GM23338 (cell line): Measurements from ENCODE around the gene TSC22D2. TPM values are rescaled to one million over a fixed set of nuclear protein-coding genes. Genes with fewer than 3 reads are reported as not detected.

Experiments
- ATAC-seq: fragments of 200-7000 bp; cut with Tn5 transposase; 3 replicates; pipeline ENCODE4 v1.9.1; 2020
- DNase-seq: peaks from one replicate; pipeline ENCODE4 v3.0.0-alpha.2; 2015; ENCODE audit warnings: low spot score
- H2AFZ ChIP-seq: fragments of 200-600 bp; sonication (generic); 2 replicates; pipeline ENCODE4 v1.8.0; 2016; ENCODE audit warnings: antibody characterized with exemption, mild to moderate bottlenecking, moderate library complexity
- H3F3A ChIP-seq: fragments of 200-600 bp; sonication (generic); replicated peaks from 2 replicates; pipeline ENCODE4 v1.8.0; 2017; ENCODE audit warnings: antibody characterized with exemption, mixed run types, low read depth
- H3K27ac ChIP-seq: fragments of 200-600 bp; sonication (generic); 2 replicates; pipeline ENCODE4 v1.6.1; 2016; ENCODE audit warnings: low read depth
- H3K27me3 ChIP-seq: fragments of 200-600 bp; sonication (generic); 2 replicates; pipeline ENCODE4 v1.8.0; 2016; ENCODE audit warnings: mild to moderate bottlenecking, mixed run types, moderate library complexity; ENCODE audit not compliant: insufficient read depth
- H3K36me3 ChIP-seq: fragments of 200-600 bp; sonication (generic); 2 replicates; pipeline ENCODE4 v1.8.0; 2016; ENCODE audit warnings: mild to moderate bottlenecking; ENCODE audit not compliant: insufficient read depth
- H3K4me1 ChIP-seq: fragments of 200-600 bp; sonication (generic); 2 replicates; pipeline ENCODE4 v1.8.0; 2016; ENCODE audit warnings: mild to moderate bottlenecking, moderate library complexity; ENCODE audit not compliant: insufficient read depth
- H3K4me2 ChIP-seq: fragments of 200-600 bp; sonication (generic); 2 replicates; pipeline ENCODE4 v1.7.1; 2017; ENCODE audit warnings: mixed run types
- H3K4me3 ChIP-seq: fragments of 200-600 bp; sonication (generic); 2 replicates; pipeline ENCODE4 v1.6.1; 2016; ENCODE audit warnings: mixed run types
- H3K79me2 ChIP-seq: fragments of 200-600 bp; sonication (generic); replicated peaks from 2 replicates; pipeline ENCODE4 v1.8.0; 2017; ENCODE audit warnings: mild to moderate bottlenecking; ENCODE audit not compliant: insufficient read depth
- H3K9me2 ChIP-seq: fragments of 200-600 bp; sonication (generic); 2 replicates; pipeline ENCODE4 v1.8.0; 2017; ENCODE audit not compliant: insufficient read depth
- H4K20me1 ChIP-seq: fragments of 200-600 bp; sonication (generic); replicated peaks from 2 replicates; pipeline ENCODE4 v1.8.0; 2017; ENCODE audit warnings: mild to moderate bottlenecking; ENCODE audit not compliant: insufficient read depth
- H3K27ac Mint-ChIP-seq: 2 replicates; pipeline ENCODE4 v1.8.0; 2020; ENCODE audit warnings: inconsistent platforms, mild to moderate bottlenecking, moderate library complexity, mixed read lengths
- H3K27me3 Mint-ChIP-seq: 3 replicates; pipeline ENCODE4 v1.8.0; 2022; ENCODE audit warnings: low read depth, mild to moderate bottlenecking, moderate library complexity, mixed read lengths, inconsistent platforms; ENCODE audit not compliant: insufficient read depth, poor library complexity
- H3K36me3 Mint-ChIP-seq: 3 replicates; pipeline ENCODE4 v1.8.0; 2021; ENCODE audit warnings: low read depth, mild to moderate bottlenecking, inconsistent platforms, moderate library complexity, mixed read lengths
- H3K4me1 Mint-ChIP-seq: 3 replicates; pipeline ENCODE4 v1.8.0; 2020; ENCODE audit warnings: mild to moderate bottlenecking, inconsistent platforms, mixed read lengths
- H3K4me3 Mint-ChIP-seq: 3 replicates; pipeline ENCODE4 v1.8.0; 2021; ENCODE audit warnings: moderate library complexity, mild to moderate bottlenecking, inconsistent platforms, mixed read lengths
- H3K9me3 Mint-ChIP-seq: 3 replicates; pipeline ENCODE4 v1.8.0; 2020; ENCODE audit warnings: moderate library complexity, mild to moderate bottlenecking, inconsistent platforms, mixed read lengths
- CREB1 ChIP-seq: fragments of 250-450 bp; sonication (Bioruptor Pico); IDR thresholded peaks from 2 replicates; pipeline ENCODE4 v1.5.0; 2020; ENCODE audit warnings: low read depth, mild to moderate bottlenecking, moderate library complexity
- ETS1 ChIP-seq: IDR thresholded peaks from 2 replicates; pipeline ENCODE4 v1.6.1; 2016; ENCODE audit warnings: antibody characterized with exemption
- EZH2 ChIP-seq: fragments of 200-600 bp; sonication (generic); IDR thresholded peaks from one replicate; pipeline ENCODE4 v1.8.0; 2017; ENCODE audit warnings: antibody characterized with exemption, mild to moderate bottlenecking, low read depth; ENCODE audit not compliant: unreplicated experiment
- EZH2phosphoT487 ChIP-seq: fragments of 200-600 bp; sonication (generic); IDR thresholded peaks from one replicate; pipeline ENCODE4 v1.8.1; 2018; ENCODE audit warnings: antibody characterized with exemption; ENCODE audit not compliant: unreplicated experiment
- NANOG ChIP-seq: IDR thresholded peaks from 2 replicates; pipeline ENCODE4 v1.6.1; 2016; ENCODE audit warnings: antibody characterized with exemption, borderline replicate concordance
- POLR2AphosphoS5 ChIP-seq: IDR thresholded peaks from 2 replicates; pipeline ENCODE4 v1.6.1; 2016; ENCODE audit warnings: antibody characterized with exemption, low read depth
- REST ChIP-seq: IDR thresholded peaks from one replicate; pipeline ENCODE4 v1.6.1; 2018; ENCODE audit warnings: antibody characterized with exemption; ENCODE audit not compliant: unreplicated experiment
- STAT1 ChIP-seq: IDR thresholded peaks from one replicate; pipeline ENCODE4 v1.6.1; 2016; ENCODE audit warnings: antibody characterized with exemption; ENCODE audit not compliant: unreplicated experiment
- ZNF114 ChIP-seq: fragments of 250-450 bp; sonication (Bioruptor Pico); IDR thresholded peaks from 2 replicates; pipeline ENCODE4 v1.5.0; 2020; ENCODE audit warnings: mild to moderate bottlenecking, moderate library complexity
- ZNF331 ChIP-seq: fragments of 250-450 bp; sonication (Bioruptor Pico); IDR thresholded peaks from 2 replicates; pipeline ENCODE4 v1.5.0; 2020; ENCODE audit warnings: low read depth, mild to moderate bottlenecking, moderate library complexity
- polyA plus RNA-seq: library from polyadenylated mRNA; unstranded; fragments of >200 nt; fragmentation: Nextera tagmentation; extraction: Ambion mirVana; gene quantifications from 2 replicates; pipeline ENCODE4 v1.2.1, GENCODE V29; 2016
- total RNA-seq: library from RNA; depleted of rRNA; stranded (reverse); fragments of >200 nt; shearing (Covaris generic); gene quantifications from 2 replicates; pipeline ENCODE4 v1.2.3, GENCODE V29; 2014
- TF ChIP-seq, protein P1 (sequence below): fragments of 250-450 bp; sonication (Bioruptor Pico); IDR thresholded peaks from 2 replicates; pipeline ENCODE4 v1.5.0; 2020; ENCODE audit warnings: mild to moderate bottlenecking, moderate library complexity
- TF ChIP-seq, protein P2 (sequence below), 2 experiments: fragments of 200-600 bp in 1 of 2; sonication (generic) in 1 of 2; conservative IDR thresholded peaks; 2 replicates each; pipeline versions ENCODE4 v1.5.1 to v1.6.1; 2016 to 2017; ENCODE audit warnings: antibody characterized with exemption in 2 of 2, low read depth in 2 of 2, mild to moderate bottlenecking in 2 of 2, moderate library complexity in 1 of 2

The TSC22D2 gene
- total and polyA plus RNA-seq, 2 experiments from 2014 or later: 18.6 to 34.2 TPM

GRCh38 chr3:150508401-150508800, 100.3 kb downstream of the TSC22D2 start:
- Histone ChIP-seq H3K79me2 (no peaks in the 10 kb centered on the region), H3K36me3 (no peaks in the 10 kb centered on the region), H3K4me3 (no peak overlapping the region), H2AFZ (no peak overlapping the region), H3K9me2 (no peaks in the 10 kb centered on the region), H4K20me1 (no peaks in the 10 kb centered on the region), H3K4me1 (peaks cover 23% of the 10 kb centered on the region), H3K27me3 (no peaks in the 10 kb centered on the region), H3K4me2 (no peak overlapping the region), H3K27ac (no peak overlapping the region), H3F3A (no peaks in the 10 kb centered on the region)
- TF ChIP-seq POLR2AphosphoS5 (no peak), STAT1 (no peak), ZNF331 (no peak), ETS1 (no peak), CREB1 (no peak), REST (no peak), ZNF114 (CRISPR knock-in tag) (no peak), EZH2 (no peak), EZH2phosphoT487 (no peak), NANOG (no peak)
- TF ChIP-seq, protein P1, sequence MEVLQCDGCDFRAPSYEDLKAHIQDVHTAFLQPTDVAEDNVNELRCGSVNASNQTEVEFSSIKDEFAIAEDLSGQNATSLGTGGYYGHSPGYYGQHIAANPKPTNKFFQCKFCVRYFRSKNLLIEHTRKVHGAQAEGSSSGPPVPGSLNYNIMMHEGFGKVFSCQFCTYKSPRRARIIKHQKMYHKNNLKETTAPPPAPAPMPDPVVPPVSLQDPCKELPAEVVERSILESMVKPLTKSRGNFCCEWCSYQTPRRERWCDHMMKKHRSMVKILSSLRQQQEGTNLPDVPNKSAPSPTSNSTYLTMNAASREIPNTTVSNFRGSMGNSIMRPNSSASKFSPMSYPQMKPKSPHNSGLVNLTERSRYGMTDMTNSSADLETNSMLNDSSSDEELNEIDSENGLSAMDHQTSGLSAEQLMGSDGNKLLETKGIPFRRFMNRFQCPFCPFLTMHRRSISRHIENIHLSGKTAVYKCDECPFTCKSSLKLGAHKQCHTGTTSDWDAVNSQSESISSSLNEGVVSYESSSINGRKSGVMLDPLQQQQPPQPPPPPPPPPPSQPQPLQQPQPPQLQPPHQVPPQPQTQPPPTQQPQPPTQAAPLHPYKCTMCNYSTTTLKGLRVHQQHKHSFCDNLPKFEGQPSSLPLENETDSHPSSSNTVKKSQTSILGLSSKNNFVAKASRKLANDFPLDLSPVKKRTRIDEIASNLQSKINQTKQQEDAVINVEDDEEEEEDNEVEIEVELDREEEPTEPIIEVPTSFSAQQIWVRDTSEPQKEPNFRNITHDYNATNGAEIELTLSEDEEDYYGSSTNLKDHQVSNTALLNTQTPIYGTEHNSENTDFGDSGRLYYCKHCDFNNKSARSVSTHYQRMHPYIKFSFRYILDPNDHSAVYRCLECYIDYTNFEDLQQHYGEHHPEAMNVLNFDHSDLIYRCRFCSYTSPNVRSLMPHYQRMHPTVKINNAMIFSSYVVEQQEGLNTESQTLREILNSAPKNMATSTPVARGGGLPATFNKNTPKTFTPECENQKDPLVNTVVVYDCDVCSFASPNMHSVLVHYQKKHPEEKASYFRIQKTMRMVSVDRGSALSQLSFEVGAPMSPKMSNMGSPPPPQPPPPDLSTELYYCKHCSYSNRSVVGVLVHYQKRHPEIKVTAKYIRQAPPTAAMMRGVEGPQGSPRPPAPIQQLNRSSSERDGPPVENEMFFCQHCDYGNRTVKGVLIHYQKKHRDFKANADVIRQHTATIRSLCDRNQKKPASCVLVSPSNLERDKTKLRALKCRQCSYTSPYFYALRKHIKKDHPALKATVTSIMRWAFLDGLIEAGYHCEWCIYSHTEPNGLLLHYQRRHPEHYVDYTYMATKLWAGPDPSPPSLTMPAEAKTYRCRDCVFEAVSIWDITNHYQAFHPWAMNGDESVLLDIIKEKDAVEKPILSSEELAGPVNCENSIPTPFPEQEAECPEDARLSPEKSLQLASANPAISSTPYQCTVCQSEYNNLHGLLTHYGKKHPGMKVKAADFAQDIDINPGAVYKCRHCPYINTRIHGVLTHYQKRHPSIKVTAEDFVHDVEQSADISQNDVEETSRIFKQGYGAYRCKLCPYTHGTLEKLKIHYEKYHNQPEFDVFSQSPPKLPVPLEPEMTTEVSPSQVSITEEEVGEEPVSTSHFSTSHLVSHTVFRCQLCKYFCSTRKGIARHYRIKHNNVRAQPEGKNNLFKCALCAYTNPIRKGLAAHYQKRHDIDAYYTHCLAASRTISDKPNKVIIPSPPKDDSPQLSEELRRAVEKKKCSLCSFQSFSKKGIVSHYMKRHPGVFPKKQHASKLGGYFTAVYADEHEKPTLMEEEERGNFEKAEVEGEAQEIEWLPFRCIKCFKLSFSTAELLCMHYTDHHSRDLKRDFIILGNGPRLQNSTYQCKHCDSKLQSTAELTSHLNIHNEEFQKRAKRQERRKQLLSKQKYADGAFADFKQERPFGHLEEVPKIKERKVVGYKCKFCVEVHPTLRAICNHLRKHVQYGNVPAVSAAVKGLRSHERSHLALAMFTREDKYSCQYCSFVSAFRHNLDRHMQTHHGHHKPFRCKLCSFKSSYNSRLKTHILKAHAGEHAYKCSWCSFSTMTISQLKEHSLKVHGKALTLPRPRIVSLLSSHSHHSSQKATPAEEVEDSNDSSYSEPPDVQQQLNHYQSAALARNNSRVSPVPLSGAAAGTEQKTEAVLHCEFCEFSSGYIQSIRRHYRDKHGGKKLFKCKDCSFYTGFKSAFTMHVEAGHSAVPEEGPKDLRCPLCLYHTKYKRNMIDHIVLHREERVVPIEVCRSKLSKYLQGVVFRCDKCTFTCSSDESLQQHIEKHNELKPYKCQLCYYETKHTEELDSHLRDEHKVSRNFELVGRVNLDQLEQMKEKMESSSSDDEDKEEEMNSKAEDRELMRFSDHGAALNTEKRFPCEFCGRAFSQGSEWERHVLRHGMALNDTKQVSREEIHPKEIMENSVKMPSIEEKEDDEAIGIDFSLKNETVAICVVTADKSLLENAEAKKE (CRISPR knock-in tag): no peak
- TF ChIP-seq, protein P2, sequence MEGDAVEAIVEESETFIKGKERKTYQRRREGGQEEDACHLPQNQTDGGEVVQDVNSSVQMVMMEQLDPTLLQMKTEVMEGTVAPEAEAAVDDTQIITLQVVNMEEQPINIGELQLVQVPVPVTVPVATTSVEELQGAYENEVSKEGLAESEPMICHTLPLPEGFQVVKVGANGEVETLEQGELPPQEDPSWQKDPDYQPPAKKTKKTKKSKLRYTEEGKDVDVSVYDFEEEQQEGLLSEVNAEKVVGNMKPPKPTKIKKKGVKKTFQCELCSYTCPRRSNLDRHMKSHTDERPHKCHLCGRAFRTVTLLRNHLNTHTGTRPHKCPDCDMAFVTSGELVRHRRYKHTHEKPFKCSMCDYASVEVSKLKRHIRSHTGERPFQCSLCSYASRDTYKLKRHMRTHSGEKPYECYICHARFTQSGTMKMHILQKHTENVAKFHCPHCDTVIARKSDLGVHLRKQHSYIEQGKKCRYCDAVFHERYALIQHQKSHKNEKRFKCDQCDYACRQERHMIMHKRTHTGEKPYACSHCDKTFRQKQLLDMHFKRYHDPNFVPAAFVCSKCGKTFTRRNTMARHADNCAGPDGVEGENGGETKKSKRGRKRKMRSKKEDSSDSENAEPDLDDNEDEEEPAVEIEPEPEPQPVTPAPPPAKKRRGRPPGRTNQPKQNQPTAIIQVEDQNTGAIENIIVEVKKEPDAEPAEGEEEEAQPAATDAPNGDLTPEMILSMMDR (conservative IDR thresholded peaks at IDR 0.05; ENCODE audit: low read depth in 2 of 2): no peak
- H3K36me3 Mint-ChIP-seq: peaks cover 3% of the 10 kb centered on the region; the same call in 1 of the 3 replicates
- DNase-seq: no peak
- H3K4me1 Mint-ChIP-seq: peaks cover 24% of the 10 kb centered on the region
- peaks cover 6% of the 10 kb centered on the region for H3K27me3 Mint-ChIP-seq
- peaks cover 3% of the 10 kb centered on the region; the same call in 1 of the 3 replicates for H3K9me3 Mint-ChIP-seq
- no peak overlapping the region for H3K27ac Mint-ChIP-seq
- ATAC-seq: no peak
- H3K4me3 Mint-ChIP-seq: no peak overlapping the region
